Loucy (cell line): ENCODE data around the gene PIEZO1.

Source experiments
- H2AFZ ChIP-seq: fragments of 200-600 bp; sonication (generic); 2 replicates; pipeline ENCODE4 v1.6.0; 2016; ENCODE audit warnings: antibody characterized with exemption, mild to moderate bottlenecking, low read length, moderate library complexity
- H3F3A ChIP-seq: fragments of 200-600 bp; 2 replicates; pipeline ENCODE4 v1.6.0; 2016; ENCODE audit warnings: antibody characterized with exemption, low read depth, mild to moderate bottlenecking
- H3K27me3 ChIP-seq: fragments of 200-600 bp; sonication (generic); 2 replicates; pipeline ENCODE4 v1.6.1; 2014; ENCODE audit warnings: low read length, mild to moderate bottlenecking; ENCODE audit not compliant: insufficient read depth, poor library complexity, severe bottlenecking
- H3K36me3 ChIP-seq: fragments of 200-600 bp; sonication (generic); 2 replicates; pipeline ENCODE4 v1.6.1; 2016; ENCODE audit warnings: low read length; ENCODE audit not compliant: insufficient read depth
- H3K4me1 ChIP-seq: fragments of 200-600 bp; sonication (generic); 2 replicates; pipeline ENCODE4 v1.5.1; 2014; ENCODE audit warnings: low read length, mild to moderate bottlenecking; ENCODE audit not compliant: insufficient read depth, poor library complexity, severe bottlenecking
- H3K4me2 ChIP-seq: fragments of 200-600 bp; sonication (generic); 2 replicates; pipeline ENCODE4 v1.6.0; 2014; ENCODE audit warnings: antibody characterized with exemption, low read length, low read depth, mild to moderate bottlenecking; ENCODE audit not compliant: poor library complexity, severe bottlenecking
- H3K4me3 ChIP-seq: fragments of 200-600 bp; sonication (generic); 2 replicates; pipeline ENCODE4 v1.5.1; 2014; ENCODE audit warnings: low read length, mild to moderate bottlenecking, mixed read lengths; ENCODE audit not compliant: poor library complexity, severe bottlenecking
- H3K79me2 ChIP-seq: fragments of 200-600 bp; sonication (generic); 2 replicates; pipeline ENCODE4 v1.6.1; 2014; ENCODE audit warnings: low read length; ENCODE audit not compliant: insufficient read depth
- H3K9ac ChIP-seq: fragments of 200-600 bp; sonication (generic); 2 replicates; pipeline ENCODE4 v1.6.0; 2014; ENCODE audit warnings: mild to moderate bottlenecking, low read depth, low read length, moderate library complexity; ENCODE audit not compliant: poor library complexity, severe bottlenecking
- H3K9me2 ChIP-seq: fragments of 200-600 bp; sonication (generic); replicated peaks from 2 replicates; pipeline ENCODE4 v1.6.1; 2016; ENCODE audit warnings: low read depth, low read length, mixed read lengths
- H3K9me3 ChIP-seq: fragments of 200-600 bp; sonication (generic); 2 replicates; pipeline ENCODE4 v1.6.1; 2014; ENCODE audit warnings: mild to moderate bottlenecking, antibody characterized with exemption, low read length, low read depth; ENCODE audit not compliant: insufficient read depth
- H4K20me1 ChIP-seq: fragments of 200-600 bp; sonication (generic); 2 replicates; pipeline ENCODE4 v1.6.0; 2014; ENCODE audit warnings: antibody characterized with exemption, low read length, mild to moderate bottlenecking; ENCODE audit not compliant: insufficient read depth, poor library complexity, severe bottlenecking
- EZH2phosphoT487 ChIP-seq: fragments of 200-600 bp; IDR thresholded peaks from 2 replicates; pipeline ENCODE4 v1.6.1; 2018; ENCODE audit warnings: antibody characterized with exemption, mild to moderate bottlenecking, moderate library complexity, borderline replicate concordance
- TF ChIP-seq, protein P1 (sequence below): fragments of 200-600 bp; sonication (generic); conservative IDR thresholded peaks from 2 replicates; pipeline ENCODE4 v1.5.1; 2014; ENCODE audit warnings: mild to moderate bottlenecking, antibody characterized with exemption, low read length

The PIEZO1 gene

DNA sequence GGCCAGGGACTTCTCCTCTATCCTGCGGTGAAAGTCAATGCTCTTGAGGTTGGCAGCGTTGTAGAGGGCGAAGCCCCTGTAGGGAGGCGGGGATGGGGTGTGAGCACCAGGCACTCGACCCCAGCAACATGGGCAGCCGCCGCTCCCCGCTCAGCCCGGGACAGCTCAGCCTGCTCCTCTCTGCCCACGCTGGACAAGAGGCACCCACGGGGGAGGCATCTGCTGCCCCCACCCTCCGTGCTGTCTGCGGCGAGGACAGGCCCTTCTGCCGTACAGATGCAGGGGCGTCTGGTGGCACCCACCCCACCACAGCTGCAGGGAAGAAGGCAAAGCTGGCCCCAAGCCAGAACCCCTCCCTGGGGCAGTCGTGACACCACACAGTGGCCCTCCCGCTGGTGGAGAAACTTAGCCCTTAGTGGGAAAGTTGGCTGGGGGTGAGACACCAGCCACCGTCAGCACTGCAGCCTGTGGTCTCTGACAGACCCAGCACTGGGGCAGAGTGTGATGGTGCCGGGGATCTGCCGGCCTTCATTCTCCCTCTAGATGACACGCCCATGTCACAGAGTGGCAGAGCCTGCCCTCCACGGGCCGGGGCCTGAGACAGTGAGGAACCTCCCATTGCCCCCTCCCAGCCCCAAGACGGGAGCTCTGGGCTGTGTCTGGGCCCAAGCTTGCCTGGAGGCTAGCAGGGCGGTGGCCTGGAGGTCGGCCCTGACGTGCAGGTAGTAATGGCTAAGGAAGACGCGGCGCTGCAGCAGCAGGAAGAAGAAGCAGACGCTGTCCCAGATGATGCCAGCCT lies 59.2 kb downstream of the PIEZO1 start:
- Histone ChIP-seq H3K9me2 (no peaks in the 10 kb centered on the region), H3K79me2 (no peaks in the 10 kb centered on the region), H3K36me3 (peaks cover 24% of the 10 kb centered on the region; the same call in 1 of the 2 replicates), H3F3A (no peaks in the 10 kb centered on the region), H3K9me3 (no peaks in the 10 kb centered on the region), H3K4me2 (no peak overlapping the region), H3K27me3 (no peaks in the 10 kb centered on the region), H3K4me3 (no peak overlapping the region), H4K20me1 (no peaks in the 10 kb centered on the region), H3K4me1 (no peaks in the 10 kb centered on the region), H2AFZ (no peak overlapping the region), H3K9ac (no peak overlapping the region)
- TF ChIP-seq, protein P1, sequence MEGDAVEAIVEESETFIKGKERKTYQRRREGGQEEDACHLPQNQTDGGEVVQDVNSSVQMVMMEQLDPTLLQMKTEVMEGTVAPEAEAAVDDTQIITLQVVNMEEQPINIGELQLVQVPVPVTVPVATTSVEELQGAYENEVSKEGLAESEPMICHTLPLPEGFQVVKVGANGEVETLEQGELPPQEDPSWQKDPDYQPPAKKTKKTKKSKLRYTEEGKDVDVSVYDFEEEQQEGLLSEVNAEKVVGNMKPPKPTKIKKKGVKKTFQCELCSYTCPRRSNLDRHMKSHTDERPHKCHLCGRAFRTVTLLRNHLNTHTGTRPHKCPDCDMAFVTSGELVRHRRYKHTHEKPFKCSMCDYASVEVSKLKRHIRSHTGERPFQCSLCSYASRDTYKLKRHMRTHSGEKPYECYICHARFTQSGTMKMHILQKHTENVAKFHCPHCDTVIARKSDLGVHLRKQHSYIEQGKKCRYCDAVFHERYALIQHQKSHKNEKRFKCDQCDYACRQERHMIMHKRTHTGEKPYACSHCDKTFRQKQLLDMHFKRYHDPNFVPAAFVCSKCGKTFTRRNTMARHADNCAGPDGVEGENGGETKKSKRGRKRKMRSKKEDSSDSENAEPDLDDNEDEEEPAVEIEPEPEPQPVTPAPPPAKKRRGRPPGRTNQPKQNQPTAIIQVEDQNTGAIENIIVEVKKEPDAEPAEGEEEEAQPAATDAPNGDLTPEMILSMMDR: no peak
- TF ChIP-seq EZH2phosphoT487: no peak

DNA sequence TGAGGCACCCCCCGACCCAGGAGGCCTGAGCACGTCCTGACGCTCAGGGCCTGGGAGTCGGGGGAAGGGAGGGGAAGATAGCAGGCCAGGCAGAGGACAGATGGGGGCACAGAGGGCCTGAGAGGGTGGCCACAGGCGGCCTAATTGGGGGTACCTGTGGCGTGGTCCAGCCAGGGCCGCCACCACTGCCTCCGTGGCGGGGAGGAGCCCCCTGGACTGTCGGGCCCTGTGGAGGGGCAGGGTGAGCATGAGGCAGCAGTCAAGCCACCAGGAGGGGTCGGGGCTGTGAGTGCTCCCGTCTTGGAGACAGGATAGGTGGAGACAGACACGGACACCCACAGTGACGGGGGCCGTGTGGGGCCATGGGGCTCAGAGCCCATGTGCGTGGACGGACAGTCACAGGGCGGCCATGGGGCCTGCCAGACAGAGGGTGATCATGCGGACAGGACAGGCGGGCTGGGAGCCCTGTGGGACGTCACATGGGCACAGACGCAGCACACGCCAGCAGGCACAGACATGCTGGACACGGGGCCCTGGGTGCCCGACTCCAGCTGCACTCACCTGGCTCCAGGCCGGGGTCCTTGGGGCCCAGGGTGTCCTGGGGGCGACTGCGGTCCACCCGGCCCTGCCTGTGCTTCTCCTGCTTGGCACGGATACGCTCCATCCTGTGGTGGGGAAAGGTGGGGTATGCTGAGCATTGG lies 60.0 kb downstream of the PIEZO1 start:
- no peak overlapping the region for H3K4me3 ChIP-seq
- no peaks in the 10 kb centered on the region for H4K20me1 ChIP-seq
- H3K4me2 ChIP-seq: no peak overlapping the region
- no peaks in the 10 kb centered on the region for H3K9me2 ChIP-seq
- H3K9me3 ChIP-seq: no peaks in the 10 kb centered on the region
- no peak overlapping the region for H2AFZ ChIP-seq
- no peaks in the 10 kb centered on the region for H3K27me3 ChIP-seq
- no peaks in the 10 kb centered on the region for H3K79me2 ChIP-seq
- no peaks in the 10 kb centered on the region for H3F3A ChIP-seq
- H3K36me3 ChIP-seq: peaks cover 27% of the 10 kb centered on the region; the same call in 1 of the 2 replicates
- no peak overlapping the region for H3K9ac ChIP-seq
- no peak for TF ChIP-seq EZH2phosphoT487
- TF ChIP-seq, protein P1: no peak
- no peaks in the 10 kb centered on the region for H3K4me1 ChIP-seq

DNA sequence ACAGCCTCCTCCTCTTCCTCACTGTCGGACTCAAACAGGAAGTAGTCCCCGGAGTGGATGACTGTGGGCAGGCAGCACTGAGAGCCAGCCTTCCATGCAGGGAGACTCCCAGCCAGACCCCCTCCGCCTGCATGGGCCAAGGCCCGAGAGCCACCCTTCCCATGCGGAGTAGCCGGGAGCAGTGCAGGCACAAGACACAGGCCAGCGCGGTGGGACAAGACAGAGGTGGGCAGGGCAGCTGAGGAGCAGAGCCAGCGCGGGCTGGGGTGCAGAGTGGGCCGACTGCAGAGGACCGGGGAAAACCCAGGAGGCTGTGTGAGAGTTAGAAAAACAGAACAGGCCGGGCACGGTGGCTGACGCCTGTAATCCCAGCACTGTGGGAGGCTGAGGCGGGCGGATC lies 61.1 kb downstream of the PIEZO1 start:
- Histone ChIP-seq H3K4me1 (no peaks in the 10 kb centered on the region), H2AFZ (no peak overlapping the region), H3K4me3 (no peak overlapping the region), H3K27me3 (no peaks in the 10 kb centered on the region), H3K79me2 (no peaks in the 10 kb centered on the region), H3F3A (no peaks in the 10 kb centered on the region), H3K9me2 (no peaks in the 10 kb centered on the region), H3K9ac (no peak overlapping the region), H3K9me3 (no peaks in the 10 kb centered on the region), H4K20me1 (no peaks in the 10 kb centered on the region), H3K4me2 (no peak overlapping the region), H3K36me3 (peaks cover 38% of the 10 kb centered on the region; the same call in 1 of the 2 replicates)
- TF ChIP-seq, protein P1: no peak
- no peak for TF ChIP-seq EZH2phosphoT487
